ENCODE results near the gene FAM20C. TPM values are rescaled to one million over a fixed set of nuclear protein-coding genes. Genes with fewer than 3 reads are reported as not detected.

Gene FAM20C
- total RNA-seq, 2 donors from 2014 or later: 32.5 to 106 TPM

GRCh38 chr7:159370-160270, 32.8 kb upstream of the FAM20C start:
- H3K4me1 ChIP-seq (ENCODE audit: control insufficient read depth in 1 of 2, low read depth in 2 of 2): no peaks in the 10 kb centered on the region
- no peaks in the 10 kb centered on the region for H3K36me3 ChIP-seq
- no peak overlapping the region for H3K27ac ChIP-seq
- no peak overlapping the region for H3K4me3 ChIP-seq
- no peaks in the 10 kb centered on the region for H3K9me3 ChIP-seq
- TF ChIP-seq CTCF (IDR thresholded peaks at IDR 0.05): no peak
- H3K27me3 ChIP-seq (replicated peaks; ENCODE audit: insufficient read depth): no peaks in the 10 kb centered on the region
- ATAC-seq (ENCODE audit: insufficient number of reproducible peaks, low FRiP score, low read depth) (no peak), DNase-seq (ENCODE audit: low spot score) (no peak)

GRCh38 chr7:160958-161725, 31.2 kb upstream of the FAM20C start:
- no peak for DNase-seq (ENCODE audit: low spot score)
- H3K36me3 ChIP-seq: no peaks in the 10 kb centered on the region
- H3K9me3 ChIP-seq: no peaks in the 10 kb centered on the region
- no peak overlapping the region for H3K27ac ChIP-seq
- TF ChIP-seq CTCF (IDR thresholded peaks at IDR 0.05): no peak
- H3K27me3 ChIP-seq (replicated peaks; ENCODE audit: insufficient read depth): no peaks in the 10 kb centered on the region
- no peaks in the 10 kb centered on the region for H3K4me1 ChIP-seq (ENCODE audit: control insufficient read depth in 1 of 2, low read depth in 2 of 2)
- H3K4me3 ChIP-seq: no peak overlapping the region
- ATAC-seq (ENCODE audit: insufficient number of reproducible peaks, low FRiP score, low read depth): no peak

GRCh38 chr7:162632-163297, 29.6 kb upstream of the FAM20C start:
- ATAC-seq (ENCODE audit: insufficient number of reproducible peaks, low FRiP score, low read depth) (no peak), DNase-seq (ENCODE audit: low spot score) (no peak)
- Histone ChIP-seq H3K4me3 (no peak overlapping the region), H3K27me3 (replicated peaks; ENCODE audit: insufficient read depth) (no peaks in the 10 kb centered on the region), H3K4me1 (ENCODE audit: control insufficient read depth in 1 of 2, low read depth in 2 of 2) (no peaks in the 10 kb centered on the region), H3K36me3 (no peaks in the 10 kb centered on the region), H3K27ac (no peak overlapping the region), H3K9me3 (no peaks in the 10 kb centered on the region)
- TF ChIP-seq CTCF (IDR thresholded peaks at IDR 0.05): no peak

GRCh38 chr7:163298-163695, 29.1 kb upstream of the FAM20C start:
- H3K27me3 ChIP-seq (replicated peaks; ENCODE audit: insufficient read depth): no peaks in the 10 kb centered on the region
- H3K36me3 ChIP-seq: no peaks in the 10 kb centered on the region
- ATAC-seq (ENCODE audit: insufficient number of reproducible peaks, low FRiP score, low read depth): no peak
- DNase-seq (ENCODE audit: low spot score): no peak
- no peak for TF ChIP-seq CTCF (IDR thresholded peaks at IDR 0.05)
- no peaks in the 10 kb centered on the region for H3K4me1 ChIP-seq (ENCODE audit: control insufficient read depth in 1 of 2, low read depth in 2 of 2)
- H3K27ac ChIP-seq: no peak overlapping the region
- H3K9me3 ChIP-seq: no peaks in the 10 kb centered on the region
- no peak overlapping the region for H3K4me3 ChIP-seq
